ENCODE results near the gene SOAT2. TPM values are rescaled to one million over a fixed set of nuclear protein-coding genes. Genes with fewer than 3 reads are reported as not detected.

SOAT2 gene
- polyA plus RNA-seq, 2 of the 4 experiments (the other 2 are of a cell fraction): 0.09 to 0.14 TPM

DNA sequence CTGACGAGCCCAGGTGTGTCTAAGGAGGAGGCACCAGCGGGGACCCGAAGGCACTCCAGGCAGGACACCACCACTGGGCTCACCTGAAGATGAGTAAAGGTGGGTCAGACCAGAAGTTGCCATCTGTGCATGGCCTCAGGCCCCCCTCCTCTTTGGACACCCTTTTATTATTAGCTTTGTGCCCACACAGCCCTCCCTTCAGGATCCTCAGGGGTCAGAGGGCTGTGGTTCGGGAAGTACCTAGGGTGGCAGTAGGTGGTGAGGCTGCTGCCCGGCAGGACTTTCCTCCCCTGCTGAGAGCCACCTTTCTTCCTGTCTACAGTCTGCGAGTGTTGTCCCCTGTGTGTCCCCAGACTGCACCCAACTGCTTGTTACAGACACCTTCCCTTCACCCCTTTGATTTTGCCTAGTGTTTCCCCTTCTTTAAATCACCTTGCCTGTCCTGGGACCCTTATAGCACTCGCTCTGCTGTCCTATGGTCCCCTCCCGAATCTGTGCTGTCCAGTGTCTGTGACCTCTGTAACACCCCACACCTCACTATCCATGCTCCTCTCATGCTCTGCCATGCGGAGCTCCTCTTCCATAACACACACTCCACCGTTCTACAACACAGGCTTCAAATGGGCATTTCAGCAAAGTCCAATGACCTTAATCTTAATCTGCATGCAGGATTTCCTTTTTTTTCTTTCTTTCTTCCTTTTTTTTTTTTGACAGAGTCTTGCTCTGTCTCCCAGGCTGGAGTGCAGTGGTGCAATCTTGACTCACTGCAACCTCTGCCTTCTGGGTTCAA, 25.7 kb downstream of the SOAT2 start:
- TF ChIP-seq, protein P1, sequence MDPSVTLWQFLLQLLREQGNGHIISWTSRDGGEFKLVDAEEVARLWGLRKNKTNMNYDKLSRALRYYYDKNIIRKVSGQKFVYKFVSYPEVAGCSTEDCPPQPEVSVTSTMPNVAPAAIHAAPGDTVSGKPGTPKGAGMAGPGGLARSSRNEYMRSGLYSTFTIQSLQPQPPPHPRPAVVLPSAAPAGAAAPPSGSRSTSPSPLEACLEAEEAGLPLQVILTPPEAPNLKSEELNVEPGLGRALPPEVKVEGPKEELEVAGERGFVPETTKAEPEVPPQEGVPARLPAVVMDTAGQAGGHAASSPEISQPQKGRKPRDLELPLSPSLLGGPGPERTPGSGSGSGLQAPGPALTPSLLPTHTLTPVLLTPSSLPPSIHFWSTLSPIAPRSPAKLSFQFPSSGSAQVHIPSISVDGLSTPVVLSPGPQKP (IDR thresholded peaks at IDR 0.05; ENCODE audit: low read depth, low read length): no peak
- TF ChIP-seq NFE2L2 (conservative IDR thresholded peaks at IDR 0.05; ENCODE audit: low read length): no peak

DNA sequence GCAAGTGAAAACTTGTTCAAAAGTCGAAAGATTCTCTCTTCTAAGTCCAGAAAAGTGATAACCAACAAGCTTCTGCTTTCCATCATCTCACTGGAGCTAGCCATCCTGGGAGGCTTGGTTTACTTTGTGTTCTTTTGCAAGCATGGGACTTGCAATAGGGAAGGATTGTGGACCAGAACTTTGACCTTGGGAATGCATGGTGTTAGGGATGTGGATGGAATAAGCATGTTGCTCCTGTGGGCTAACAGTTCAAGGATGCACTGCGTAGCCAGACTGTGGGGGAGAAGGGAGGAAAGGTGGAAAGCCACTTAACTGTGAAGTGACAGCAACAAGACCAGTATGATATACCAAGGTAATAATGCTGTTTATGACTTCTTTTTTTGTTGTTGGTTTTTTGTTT, 28.6 kb downstream of the SOAT2 start:
- Histone ChIP-seq H3K4me2 (no peak overlapping the region), H3K27ac (no peak overlapping the region), H3K9me3 (peaks cover 14% of the 10 kb centered on the region), H3K4me3 (no peak overlapping the region), H3K4me1 (no peaks in the 10 kb centered on the region)
- FAIRE-seq (no peak), ATAC-seq (no peak), DNase-seq (ENCODE audit: low read depth in 1 of 2, low spot score in 1 of 2) (no peak)
- 54% methylated on average over 2 of the region's 2 CpGs for WGBS (ENCODE audit: missing lambda C conversion rate)
- no peak for TF ChIP-seq MAFK (IDR thresholded peaks at IDR 0.05; ENCODE audit: partially characterized antibody)
- no peak for TF ChIP-seq JUN (IDR thresholded peaks at IDR 0.05)
- TF ChIP-seq BHLHE40 (IDR thresholded peaks at IDR 0.05; ENCODE audit: low read depth, low read length): no peak
- TF ChIP-seq, protein P2, sequence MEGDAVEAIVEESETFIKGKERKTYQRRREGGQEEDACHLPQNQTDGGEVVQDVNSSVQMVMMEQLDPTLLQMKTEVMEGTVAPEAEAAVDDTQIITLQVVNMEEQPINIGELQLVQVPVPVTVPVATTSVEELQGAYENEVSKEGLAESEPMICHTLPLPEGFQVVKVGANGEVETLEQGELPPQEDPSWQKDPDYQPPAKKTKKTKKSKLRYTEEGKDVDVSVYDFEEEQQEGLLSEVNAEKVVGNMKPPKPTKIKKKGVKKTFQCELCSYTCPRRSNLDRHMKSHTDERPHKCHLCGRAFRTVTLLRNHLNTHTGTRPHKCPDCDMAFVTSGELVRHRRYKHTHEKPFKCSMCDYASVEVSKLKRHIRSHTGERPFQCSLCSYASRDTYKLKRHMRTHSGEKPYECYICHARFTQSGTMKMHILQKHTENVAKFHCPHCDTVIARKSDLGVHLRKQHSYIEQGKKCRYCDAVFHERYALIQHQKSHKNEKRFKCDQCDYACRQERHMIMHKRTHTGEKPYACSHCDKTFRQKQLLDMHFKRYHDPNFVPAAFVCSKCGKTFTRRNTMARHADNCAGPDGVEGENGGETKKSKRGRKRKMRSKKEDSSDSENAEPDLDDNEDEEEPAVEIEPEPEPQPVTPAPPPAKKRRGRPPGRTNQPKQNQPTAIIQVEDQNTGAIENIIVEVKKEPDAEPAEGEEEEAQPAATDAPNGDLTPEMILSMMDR (IDR thresholded peaks at IDR 0.05): no peak
- no peak for TF ChIP-seq ZNF302 (CRISPR knock-in tag; IDR thresholded peaks at IDR 0.05)
- POLR2A ChIA-PET: no interaction called here
- CTCF ChIA-PET: interaction anchor here (0.9 to 2.9 kb wide), 4 partner anchors 33 to 82 kb away, joined by 3 to 11 read pairs (median 6); no protein-coding TSS in a partner anchor

More for the DNA sequence above, 25.7 kb downstream of the SOAT2 start:
- Histone ChIP-seq H3K27ac (no peak overlapping the region), H3K9me3 (no peaks in the 10 kb centered on the region), H3K4me2 (no peak overlapping the region), H3K4me1 (peaks cover 1% of the 10 kb centered on the region; the same call in 2 of the 3 replicates), H3K4me3 (no peak overlapping the region)
- DNase-seq (ENCODE audit: low read depth in 1 of 2, low spot score in 1 of 2): no peak
- ATAC-seq: peak; percentile 48 to 50; a peak in 4 of 6 replicates
- no peak for FAIRE-seq
- POLR2A ChIA-PET: no interaction called here
- CTCF ChIA-PET: interaction anchor here (0.9 to 3.6 kb wide), 7 partner anchors 25 to 292 kb away, joined by 3 to 14 read pairs (median 5); no protein-coding TSS in a partner anchor
- WGBS (ENCODE audit: missing lambda C conversion rate): 55% methylated on average over 10 of the region's 10 CpGs

GRCh38 chr12:53133722-53134121, 30.4 kb downstream of the SOAT2 start:
- ChIA-PET CTCF (interaction anchor here (0.6 to 1.7 kb wide), 5 partner anchors 69 to 123 kb away, joined by 3 to 6 read pairs (median 4); no protein-coding TSS in a partner anchor), POLR2A (no interaction called here)
- Histone ChIP-seq H3K4me3 (no peak overlapping the region), H3K9me3 (peaks cover 27% of the 10 kb centered on the region), H3K4me1 (no peaks in the 10 kb centered on the region), H3K4me2 (no peak overlapping the region), H3K27ac (no peak overlapping the region)
- 79% methylated on average over 3 of the region's 3 CpGs for WGBS (ENCODE audit: missing lambda C conversion rate)
- no peak for DNase-seq (ENCODE audit: low read depth in 1 of 2, low spot score in 1 of 2)
- TF ChIP-seq BHLHE40 (IDR thresholded peaks at IDR 0.05; ENCODE audit: low read depth, low read length) (no peak), EHF (CRISPR knock-in tag; IDR thresholded peaks at IDR 0.05) (no peak), HOXB13 (CRISPR knock-in tag; IDR thresholded peaks at IDR 0.05; ENCODE audit: low read depth) (no peak), PHF8 (IDR thresholded peaks at IDR 0.05; ENCODE audit: borderline replicate concordance, low read depth) (no peak), ZFP36 (IDR thresholded peaks at IDR 0.05; ENCODE audit: borderline replicate concordance, partially characterized antibody) (no peak), HOXA7 (CRISPR knock-in tag; IDR thresholded peaks at IDR 0.05) (no peak)
- no peak for ATAC-seq
- FAIRE-seq: no peak

GRCh38 chr12:53143355-53143754, 40.1 kb downstream of the SOAT2 start:
- 80% methylated on average over 4 of the region's 4 CpGs for WGBS (ENCODE audit: missing lambda C conversion rate)
- TF ChIP-seq, protein P3, sequence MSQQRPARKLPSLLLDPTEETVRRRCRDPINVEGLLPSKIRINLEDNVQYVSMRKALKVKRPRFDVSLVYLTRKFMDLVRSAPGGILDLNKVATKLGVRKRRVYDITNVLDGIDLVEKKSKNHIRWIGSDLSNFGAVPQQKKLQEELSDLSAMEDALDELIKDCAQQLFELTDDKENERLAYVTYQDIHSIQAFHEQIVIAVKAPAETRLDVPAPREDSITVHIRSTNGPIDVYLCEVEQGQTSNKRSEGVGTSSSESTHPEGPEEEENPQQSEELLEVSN (IDR thresholded peaks at IDR 0.05; ENCODE audit: borderline replicate concordance, low read depth): no peak
- TF ChIP-seq MAZ (IDR thresholded peaks at IDR 0.05; ENCODE audit: borderline replicate concordance, low read depth, low read length): no peak
- TF ChIP-seq ZSCAN20 (CRISPR knock-in tag; IDR thresholded peaks at IDR 0.05): no peak
- no peak for TF ChIP-seq NR3C1 (IDR thresholded peaks at IDR 0.05)
- no peak for TF ChIP-seq FOXS1 (CRISPR knock-in tag; IDR thresholded peaks at IDR 0.05)
- no peak for TF ChIP-seq RNF2 (IDR thresholded peaks at IDR 0.05; ENCODE audit: borderline replicate concordance, low read depth)
- TF ChIP-seq, protein P4, sequence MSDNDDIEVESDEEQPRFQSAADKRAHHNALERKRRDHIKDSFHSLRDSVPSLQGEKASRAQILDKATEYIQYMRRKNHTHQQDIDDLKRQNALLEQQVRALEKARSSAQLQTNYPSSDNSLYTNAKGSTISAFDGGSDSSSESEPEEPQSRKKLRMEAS (IDR thresholded peaks at IDR 0.05): no peak
- TF ChIP-seq BCL3 (IDR thresholded peaks at IDR 0.05): no peak
- TF ChIP-seq ESRRA (IDR thresholded peaks at IDR 0.05; ENCODE audit: borderline replicate concordance, low read length): no peak
- no peak overlapping the region for H3K4me3 ChIP-seq
- H3K9me3 ChIP-seq: peaks cover 17% of the 10 kb centered on the region
- H3K4me1 ChIP-seq: no peaks in the 10 kb centered on the region
- POLR2A ChIA-PET: interaction anchor here (0.7 kb wide), 1 partner anchor 88 kb away, joined by 4 read pairs; no protein-coding TSS in a partner anchor
- no peak for DNase-seq (ENCODE audit: low read depth in 1 of 2, low spot score in 1 of 2)
- no peak for FAIRE-seq
- ATAC-seq: no peak
- no peak overlapping the region for H3K27ac ChIP-seq
- H3K4me2 ChIP-seq: no peak overlapping the region
- CTCF ChIA-PET: interaction anchor here (3.8 kb wide), 1 partner anchor 16 kb away, joined by 24 read pairs; no protein-coding TSS in a partner anchor
